Heart right ventricle (tissue), 16 donors: ENCODE data around the gene BAHD1. TPM values are rescaled to one million over a fixed set of nuclear protein-coding genes. Genes with fewer than 3 reads are reported as not detected.

Source experiments
- ATAC-seq, 8 donors: fragments of 200-7000 bp; cut with Tn5 transposase; one replicate each; pipeline ENCODE4 v1.9.1; 2020; ENCODE audit warnings: mild to moderate bottlenecking in 8 of 8, moderate library complexity in 8 of 8, moderate number of reproducible peaks in 1 of 8
- DNase-seq, 2 donors: peaks; one replicate each; pipeline ENCODE4 v3.0.0-alpha.2; 2020
- H3K27ac ChIP-seq, 10 donors: fragments of 200-600 bp; sonication (generic) in 2 of 10; one replicate each; pipeline versions ENCODE4 v1.5.0 to v1.8.0; 2020 to 2022; ENCODE audit warnings: mild to moderate bottlenecking in 3 of 10
- H3K27me3 ChIP-seq, 7 donors: fragments of 200-600 bp; one replicate each; pipeline ENCODE4 v1.8.0; 2021 to 2022; ENCODE audit warnings: mild to moderate bottlenecking in 2 of 7
- H3K36me3 ChIP-seq, 9 donors: fragments of 200-600 bp; sonication (generic) in 1 of 9; one replicate each; pipeline versions ENCODE4 v1.5.0 to v1.8.0; 2020 to 2022; ENCODE audit warnings: mild to moderate bottlenecking in 2 of 9
- H3K4me1 ChIP-seq, 9 donors: fragments of 200-600 bp; sonication (generic) in 1 of 9; one replicate each; pipeline versions ENCODE4 v1.5.0 to v1.8.0; 2020 to 2022; ENCODE audit warnings: mild to moderate bottlenecking in 4 of 9
- H3K4me3 ChIP-seq, 10 donors: fragments of 200-600 bp; sonication (generic) in 2 of 10; one replicate each; pipeline versions ENCODE4 v1.5.0 to v1.8.0; 2020 to 2022; ENCODE audit warnings: mild to moderate bottlenecking in 7 of 10, moderate library complexity in 2 of 10
- H3K9me3 ChIP-seq, 11 donors: fragments of 200-600 bp in 10 of 11; sonication (generic) in 2 of 11; one replicate each; pipeline versions ENCODE4 v1.5.0 to v1.8.0; 2013 to 2022; ENCODE audit warnings: mild to moderate bottlenecking in 2 of 11, control low read depth in 1 of 11, moderate library complexity in 1 of 11
- WGBS, 2 donors: extraction: QIAGEN DNeasy Blood & Tissue Kit; methylation state at CpG; one replicate each; pipeline ENCODE4 v1.1.7; 2013; ENCODE audit warnings: inconsistent platforms in 1 of 2; 5-methylcytosine and 5-hydroxymethylcytosine counted together
- intact Hi-C, 10 donors: fragments of 100-400 bp; cut with DNase I; formaldehyde crosslinking; loops; one replicate each; pipeline versions ENCODE4 v1.11.1 to v1.14.2; 2022
- polyA plus RNA-seq, 2 donors: library from polyadenylated mRNA; stranded (reverse); fragments of 200-250 nt; gene quantifications; one replicate each; pipeline ENCODE4 v1.2.3, GENCODE V29; 2013
- total RNA-seq, 10 donors: library from RNA; stranded (reverse); fragmentation: NEBNext Ultra II Directional in 3 of 10; extraction: Animal tissue kit (Norgen Biotek cat#: 25700) in 3 of 10; gene quantifications; one replicate each; pipeline versions ENCODE4 v1.2.1 to v1.2.4, GENCODE V29; 2021 to 2023
- TF ChIP-seq, protein P1 (sequence below), 9 donors: fragments of 200-600 bp; sonication (generic) in 2 of 9; IDR thresholded peaks; one replicate each; pipeline versions ENCODE4 v1.5.0 to v1.8.0; 2021 to 2022; ENCODE audit warnings: antibody characterized with exemption in 9 of 9, mild to moderate bottlenecking in 5 of 9, moderate library complexity in 1 of 9
- donor health status: Arrhythmogenic right ventricular cardiomyopathy.
- donor health status: ischemic (EF 13 %, LVEDD 7.1; RV severe dilation, severe dysfunction).
- donor health status: healthy with polysubstance abuse.
- donor health status: DM: no; HTN: yes; CAD: no.
- donor health status: DM: no; HTN: no; CAD: no.
- donor health status: ischemic (EF 25% LVEDD 6.9; RV normal size, moderate dysfunction).
- donor health status: ischemic (EF 25% LVEDD 5.7; RV mildly dilated, moderate dysfunction).
- donor health status: healthy.
- donor health status: DM: yes; HTN: yes; CAD: no.
- donor health status: Ischemic cardiomyopathy.
- donor health status: ischemic (EF 35%, LVEDD 5.7; RV mildly dilated, moderate dysfunction).
- donor health status: nonischemic (EF 11% LVEDD 7.7; RV severe dilation, severe dysfunction).
- donor health status: DM: yes; HTN: yes; CAD: no.
- donor health status: PGD.
- donor health status: ischemic (EF 29% LVEDD 5.4; RV normal size, mild dysfunction).
- donor health status: nonischemic (EF 23%, LVEDD 6.1; RV moderate dilation, normal function).

The BAHD1 gene
- total and polyA plus RNA-seq, 12 donors = 8.9 to 17.8 (median 15.8) TPM

GRCh38 chr15:40486066-40486770 lies 45.5 kb downstream of the BAHD1 start:
- no peak for DNase-seq
- Histone ChIP-seq H3K4me1 (no peaks in the 10 kb centered on the region), H3K27me3 (peaks cover 0 to 3% (median 0%) of the 10 kb centered on the region in 7 donors), H3K4me3 (no peak overlapping the region), H3K27ac (no peak overlapping the region), H3K36me3 (no peaks in the 10 kb centered on the region), H3K9me3 (no peaks in the 10 kb centered on the region)
- intact Hi-C loops = no loop called here
- TF ChIP-seq, protein P1, sequence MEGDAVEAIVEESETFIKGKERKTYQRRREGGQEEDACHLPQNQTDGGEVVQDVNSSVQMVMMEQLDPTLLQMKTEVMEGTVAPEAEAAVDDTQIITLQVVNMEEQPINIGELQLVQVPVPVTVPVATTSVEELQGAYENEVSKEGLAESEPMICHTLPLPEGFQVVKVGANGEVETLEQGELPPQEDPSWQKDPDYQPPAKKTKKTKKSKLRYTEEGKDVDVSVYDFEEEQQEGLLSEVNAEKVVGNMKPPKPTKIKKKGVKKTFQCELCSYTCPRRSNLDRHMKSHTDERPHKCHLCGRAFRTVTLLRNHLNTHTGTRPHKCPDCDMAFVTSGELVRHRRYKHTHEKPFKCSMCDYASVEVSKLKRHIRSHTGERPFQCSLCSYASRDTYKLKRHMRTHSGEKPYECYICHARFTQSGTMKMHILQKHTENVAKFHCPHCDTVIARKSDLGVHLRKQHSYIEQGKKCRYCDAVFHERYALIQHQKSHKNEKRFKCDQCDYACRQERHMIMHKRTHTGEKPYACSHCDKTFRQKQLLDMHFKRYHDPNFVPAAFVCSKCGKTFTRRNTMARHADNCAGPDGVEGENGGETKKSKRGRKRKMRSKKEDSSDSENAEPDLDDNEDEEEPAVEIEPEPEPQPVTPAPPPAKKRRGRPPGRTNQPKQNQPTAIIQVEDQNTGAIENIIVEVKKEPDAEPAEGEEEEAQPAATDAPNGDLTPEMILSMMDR (IDR thresholded peaks at IDR 0.05) = no peak
- no peak for ATAC-seq
- 79 to 88% methylated on average over 36 of the region's 36 CpGs for WGBS, 2 donors

GRCh38 chr15:40487816-40488682 lies 47.3 kb downstream of the BAHD1 start:
- H3K4me3 ChIP-seq = no peak overlapping the region
- ATAC-seq (no peak), DNase-seq (no peak)
- no peak overlapping the region for H3K27ac ChIP-seq
- no peaks in the 10 kb centered on the region for H3K4me1 ChIP-seq
- TF ChIP-seq, protein P1 (IDR thresholded peaks at IDR 0.05) = no peak
- WGBS, 2 donors = 88 to 92% methylated on average over 35 of the region's 35 CpGs
- intact Hi-C loops = no loop called here
- H3K27me3 ChIP-seq = peaks cover 0 to 3% (median 0%) of the 10 kb centered on the region in 7 donors
- no peaks in the 10 kb centered on the region for H3K36me3 ChIP-seq
- no peaks in the 10 kb centered on the region for H3K9me3 ChIP-seq

DNA sequence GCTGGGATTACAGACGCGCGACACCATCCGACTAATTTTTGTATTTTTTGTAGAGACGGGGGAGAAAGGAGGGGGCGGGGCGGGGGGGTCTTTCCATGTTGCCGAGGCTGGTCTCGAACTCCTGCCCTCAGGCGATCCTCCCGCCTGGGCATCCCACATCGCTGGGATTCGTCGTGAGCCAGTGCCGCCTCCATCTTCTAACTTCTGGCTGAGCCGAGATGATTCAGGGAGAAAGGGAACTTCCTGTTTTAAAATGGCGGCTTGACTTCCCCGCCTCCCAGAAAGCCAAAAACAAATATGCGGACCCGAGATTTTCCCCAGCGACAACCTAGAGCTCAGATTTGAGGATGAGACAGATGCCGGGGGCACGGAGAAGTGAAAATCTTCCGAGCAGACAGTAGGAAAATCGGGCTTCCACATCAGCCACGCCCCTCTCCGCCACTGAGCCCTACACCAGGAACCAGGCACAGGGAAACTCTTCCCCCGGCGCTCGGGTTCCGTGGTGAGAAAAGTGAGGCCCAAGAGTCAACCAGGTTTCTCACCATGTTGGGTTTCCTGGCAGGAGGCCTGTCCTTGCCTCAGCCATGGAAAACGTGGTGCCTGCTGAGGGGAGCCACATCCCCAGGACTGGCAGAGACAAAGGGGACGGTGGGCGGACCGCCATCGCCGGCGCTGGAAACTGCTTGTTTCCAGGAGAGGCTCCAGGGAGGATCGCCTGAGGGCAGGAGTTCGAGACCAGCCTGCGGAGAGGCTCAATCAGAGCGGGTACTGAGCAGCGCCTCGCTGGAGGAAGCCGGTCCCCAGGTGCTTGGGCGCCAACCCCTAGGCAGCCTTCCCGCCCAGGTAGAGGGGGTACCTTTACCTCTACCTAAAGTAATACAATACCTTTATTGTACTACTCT lies 48.8 kb downstream of the BAHD1 start:
- Histone ChIP-seq H3K4me3 (no peak overlapping the region), H3K27me3 (peaks cover 0 to 3% (median 0%) of the 10 kb centered on the region in 7 donors), H3K9me3 (no peaks in the 10 kb centered on the region), H3K36me3 (no peaks in the 10 kb centered on the region), H3K4me1 (no peaks in the 10 kb centered on the region), H3K27ac (no peak overlapping the region)
- intact Hi-C loops = no loop called here
- TF ChIP-seq, protein P1 (IDR thresholded peaks at IDR 0.05) = no peak
- ATAC-seq = no peak
- WGBS, 2 donors = 84 to 85% methylated on average over 47 of the region's 47 CpGs
- DNase-seq = no peak
